ENCODE results near the gene EIF4EBP2. TPM values are rescaled to one million over a fixed set of nuclear protein-coding genes. Genes with fewer than 3 reads are reported as not detected.
A peak's percentile ranks its signal among the peaks of the same experiment; 100 is the strongest.

The EIF4EBP2 gene
- total RNA-seq, 1 experiment from 2014 or later = 80.3 TPM

DNA sequence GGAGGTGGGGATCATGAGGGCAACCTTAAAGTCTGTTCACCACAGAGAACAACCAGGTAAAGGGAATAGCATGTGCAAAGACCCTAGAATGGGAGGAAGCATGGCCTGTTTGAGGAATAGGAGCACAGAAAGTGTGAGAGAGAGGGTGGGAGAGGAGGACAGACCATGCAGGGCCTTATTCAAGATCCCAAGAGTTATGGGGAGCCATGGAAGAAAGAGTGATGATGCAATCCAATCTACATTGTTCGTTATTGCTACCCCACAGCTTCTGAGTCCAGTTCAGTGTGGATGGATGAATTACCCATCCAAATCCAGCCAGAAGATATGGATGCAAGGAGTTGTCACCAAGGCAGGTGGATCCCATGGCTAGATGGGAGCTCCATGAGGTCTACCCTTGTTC lies 7.8 kb upstream of the EIF4EBP2 start:
- ChIA-PET POLR2A (ENCODE audit: unreplicated experiment) (interaction anchor here (0.6 kb wide), 1 partner anchor 1238 kb away, joined by 3 read pairs; no protein-coding TSS in a partner anchor), CTCF (no interaction called here)
- BruUV-seq (replicated peaks) = no TSS peak
- intact Hi-C loops (cut with micrococcal nuclease; ENCODE audit: unreplicated experiment) = no loop called here
- TF ChIP-seq EZH2 (IDR thresholded peaks at IDR 0.05; ENCODE audit: low read depth) = no peak
- TF ChIP-seq, protein P1, sequence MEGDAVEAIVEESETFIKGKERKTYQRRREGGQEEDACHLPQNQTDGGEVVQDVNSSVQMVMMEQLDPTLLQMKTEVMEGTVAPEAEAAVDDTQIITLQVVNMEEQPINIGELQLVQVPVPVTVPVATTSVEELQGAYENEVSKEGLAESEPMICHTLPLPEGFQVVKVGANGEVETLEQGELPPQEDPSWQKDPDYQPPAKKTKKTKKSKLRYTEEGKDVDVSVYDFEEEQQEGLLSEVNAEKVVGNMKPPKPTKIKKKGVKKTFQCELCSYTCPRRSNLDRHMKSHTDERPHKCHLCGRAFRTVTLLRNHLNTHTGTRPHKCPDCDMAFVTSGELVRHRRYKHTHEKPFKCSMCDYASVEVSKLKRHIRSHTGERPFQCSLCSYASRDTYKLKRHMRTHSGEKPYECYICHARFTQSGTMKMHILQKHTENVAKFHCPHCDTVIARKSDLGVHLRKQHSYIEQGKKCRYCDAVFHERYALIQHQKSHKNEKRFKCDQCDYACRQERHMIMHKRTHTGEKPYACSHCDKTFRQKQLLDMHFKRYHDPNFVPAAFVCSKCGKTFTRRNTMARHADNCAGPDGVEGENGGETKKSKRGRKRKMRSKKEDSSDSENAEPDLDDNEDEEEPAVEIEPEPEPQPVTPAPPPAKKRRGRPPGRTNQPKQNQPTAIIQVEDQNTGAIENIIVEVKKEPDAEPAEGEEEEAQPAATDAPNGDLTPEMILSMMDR (conservative IDR thresholded peaks at IDR 0.05) = no peak
- no peaks in the 10 kb centered on the region for H3K36me3 ChIP-seq (ENCODE audit: low read depth)
- H4K20me1 ChIP-seq (ENCODE audit: insufficient read depth) = no peaks in the 10 kb centered on the region
- no peak overlapping the region for H2AFZ ChIP-seq
- H3K79me2 ChIP-seq (ENCODE audit: low read depth) = no peaks in the 10 kb centered on the region
- no peak for DNase-seq
- no peaks in the 10 kb centered on the region for H3K9me2 ChIP-seq (ENCODE audit: insufficient read depth)
- H3K4me2 ChIP-seq = no peak overlapping the region
- no peaks in the 10 kb centered on the region for H3F3A ChIP-seq (ENCODE audit: insufficient read depth, low read depth)
- H3K4me1 ChIP-seq (replicated peaks; ENCODE audit: insufficient read depth) = no peaks in the 10 kb centered on the region
- H3K27ac ChIP-seq = no peak overlapping the region
- H3K27me3 ChIP-seq (ENCODE audit: insufficient read depth, low read depth) = no peaks in the 10 kb centered on the region
- no peaks in the 10 kb centered on the region for H3K9me3 ChIP-seq (ENCODE audit: insufficient read depth, low read depth)
- no peak overlapping the region for H3K4me3 ChIP-seq

DNA sequence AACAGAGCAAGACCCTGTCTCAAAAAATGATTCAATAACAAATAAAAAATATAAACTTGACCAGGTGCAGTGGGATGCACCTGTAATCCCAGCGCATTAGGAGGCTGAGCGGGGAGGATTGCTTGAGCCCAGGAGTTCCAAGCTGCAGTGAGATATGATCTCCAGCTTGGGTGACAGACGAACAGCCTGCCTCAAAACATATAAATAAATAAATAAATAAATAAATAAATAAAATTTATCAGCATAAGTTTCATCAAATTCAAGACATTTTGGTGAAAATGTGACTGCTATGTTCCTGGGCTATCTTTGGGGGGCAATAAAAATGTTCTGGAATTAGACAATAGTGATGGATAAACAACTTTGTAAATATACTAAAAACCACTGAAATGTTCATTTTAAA lies 4.8 kb upstream of the EIF4EBP2 start:
- Histone ChIP-seq H3K36me3 (ENCODE audit: low read depth) (no peaks in the 10 kb centered on the region), H3K27me3 (ENCODE audit: insufficient read depth, low read depth) (no peaks in the 10 kb centered on the region), H4K20me1 (ENCODE audit: insufficient read depth) (no peaks in the 10 kb centered on the region), H2AFZ (no peak overlapping the region), H3K27ac (no peak overlapping the region), H3K79me2 (ENCODE audit: low read depth) (peaks cover 2% of the 10 kb centered on the region), H3K4me1 (replicated peaks; ENCODE audit: insufficient read depth) (peaks cover 11% of the 10 kb centered on the region), H3K9me3 (ENCODE audit: insufficient read depth, low read depth) (no peaks in the 10 kb centered on the region), H3F3A (ENCODE audit: insufficient read depth, low read depth) (0 out of 2 replicates have a peak, but pooled peaks cover 3% of the 10 kb centered on the region), H3K4me2 (no peak overlapping the region), H3K9me2 (ENCODE audit: insufficient read depth) (no peaks in the 10 kb centered on the region), H3K4me3 (no peak overlapping the region)
- TF ChIP-seq, protein P1 (conservative IDR thresholded peaks at IDR 0.05) = no peak
- DNase-seq = no peak
- BruUV-seq (replicated peaks) = no TSS peak
- ChIA-PET CTCF (interaction anchor here (0.7 kb wide), 1 partner anchor 612 kb away, joined by 9 read pairs; no protein-coding TSS in a partner anchor), POLR2A (ENCODE audit: unreplicated experiment) (no interaction called here)
- intact Hi-C loops (cut with micrococcal nuclease; ENCODE audit: unreplicated experiment) = no loop called here

DNA sequence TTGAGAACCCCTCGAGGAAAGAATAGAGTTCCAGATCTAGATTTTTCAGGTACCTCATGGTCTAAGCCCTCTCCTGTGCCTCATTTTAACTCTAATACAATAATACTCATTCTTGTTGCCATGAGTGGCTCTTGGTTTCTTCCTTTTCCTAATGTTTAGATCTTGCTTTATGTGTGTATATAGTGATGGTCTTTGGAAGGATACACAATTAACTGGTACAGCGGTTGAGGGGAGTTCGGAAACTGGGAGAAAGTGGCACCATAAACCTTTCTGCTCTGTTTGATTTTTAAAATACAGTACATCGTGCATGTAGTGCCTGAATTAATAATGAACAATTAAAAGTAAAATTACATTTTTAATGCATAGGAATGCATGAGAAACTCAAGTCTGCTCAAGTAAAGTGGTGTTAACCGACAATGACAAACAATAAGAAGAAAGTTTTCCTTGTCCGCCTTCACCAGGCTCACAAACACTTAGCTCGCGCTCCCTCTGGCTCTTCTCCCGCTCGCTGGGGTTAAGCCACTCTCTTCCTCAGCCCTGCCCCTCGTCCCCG lies 386 bp upstream of the EIF4EBP2 start:
- DNase-seq = no peak
- H3K9me3 ChIP-seq (ENCODE audit: insufficient read depth, low read depth) = no peaks in the 10 kb centered on the region
- H3K79me2 ChIP-seq (ENCODE audit: low read depth) = peaks cover 41% of the 10 kb centered on the region
- peaks cover 23% of the 10 kb centered on the region; the same call in 1 of the 2 replicates for H3F3A ChIP-seq (ENCODE audit: insufficient read depth, low read depth)
- TF ChIP-seq, protein P1 (conservative IDR thresholded peaks at IDR 0.05) = no peak
- no peak for TF ChIP-seq EZH2 (IDR thresholded peaks at IDR 0.05; ENCODE audit: low read depth)
- 0 out of 2 replicates have a peak, but pooled peaks cover 3% of the 10 kb centered on the region for H3K36me3 ChIP-seq (ENCODE audit: low read depth)
- intact Hi-C loops (cut with micrococcal nuclease; ENCODE audit: unreplicated experiment) = no loop called here
- ChIA-PET POLR2A (ENCODE audit: unreplicated experiment) (interaction anchor here (0.5 to 1.2 kb wide), 9 partner anchors 14 to 957 kb away, joined by 3 to 17 read pairs (median 4); partner anchors contain the start of gene SAR1A), CTCF (interaction anchor here (0.9 to 2.5 kb wide), 4 partner anchors 16 to 257 kb away, joined by 3 to 17 read pairs (median 4); partner anchors contain the start of gene TYSND1)
- H4K20me1 ChIP-seq (ENCODE audit: insufficient read depth) = peaks cover 21% of the 10 kb centered on the region
- H3K4me3 ChIP-seq = peak overlapping the region; percentile 82; the same call in 1 of the 2 replicates
- peaks cover 24% of the 10 kb centered on the region for H3K4me1 ChIP-seq (replicated peaks; ENCODE audit: insufficient read depth)
- no peaks in the 10 kb centered on the region for H3K27me3 ChIP-seq (ENCODE audit: insufficient read depth, low read depth)
- peak overlapping the region; percentile 90 for H3K4me2 ChIP-seq
- BruUV-seq (replicated peaks) = TSS peak; percentile 63
- H3K27ac ChIP-seq = peak overlapping the region; percentile 43
- peak overlapping the region; percentile 84 for H2AFZ ChIP-seq
- no peaks in the 10 kb centered on the region for H3K9me2 ChIP-seq (ENCODE audit: insufficient read depth)
